ENCODE measurements around the gene AFP. TPM values are rescaled to one million over a fixed set of nuclear protein-coding genes. Genes with fewer than 3 reads are reported as not detected.
A peak's percentile ranks its signal among the peaks of the same experiment; 100 is the strongest.

AFP gene
- total and polyA plus RNA-seq, 9 of the 15 experiments (the other 6 are each of a cell fraction or from before 2014, with no cell fraction given), result 0.47 to 6.2 (median 3.0) TPM

DNA sequence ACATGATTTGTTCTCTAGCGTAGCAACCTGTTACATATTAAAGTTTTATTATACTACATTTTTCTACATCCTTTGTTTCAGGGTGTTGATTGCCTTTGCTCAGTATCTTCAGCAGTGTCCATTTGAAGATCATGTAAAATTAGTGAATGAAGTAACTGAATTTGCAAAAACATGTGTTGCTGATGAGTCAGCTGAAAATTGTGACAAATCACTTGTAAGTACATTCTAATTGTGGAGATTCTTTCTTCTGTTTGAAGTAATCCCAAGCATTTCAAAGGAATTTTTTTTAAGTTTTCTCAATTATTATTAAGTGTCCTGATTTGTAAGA lies 29.5 kb upstream of the AFP start:
- Histone ChIP-seq H3K4me1 (replicated peaks in 1 of 2; ENCODE audit: control insufficient read depth in 2 of 2, insufficient read depth in 2 of 2, low read length in 2 of 2) (no peaks in the 10 kb centered on the region), H3K9me1 (ENCODE audit: control insufficient read depth, insufficient read depth, low read length) (no peaks in the 10 kb centered on the region), H3K4me3 (no peak overlapping the region), H3K9ac (ENCODE audit: insufficient read depth in 1 of 2, low read depth in 2 of 2, low read length in 2 of 2) (no peak overlapping the region), H3K9me3 (replicated peaks; ENCODE audit: control insufficient read depth, insufficient read depth, low read depth, low read length) (no peaks in the 10 kb centered on the region), H2AFZ (ENCODE audit: low read depth, low read length) (no peak overlapping the region), H3K27me3 (ENCODE audit: control insufficient read depth in 2 of 2, insufficient read depth in 2 of 2, low read length in 2 of 2) (no peaks in the 10 kb centered on the region), H3K4me2 (ENCODE audit: insufficient read depth, low read length) (no peak overlapping the region), H3K36me3 (ENCODE audit: control insufficient read depth, insufficient read depth, low read length) (no peaks in the 10 kb centered on the region), H3K79me2 (ENCODE audit: control insufficient read depth, insufficient read depth, low read length) (no peaks in the 10 kb centered on the region), H4K20me1 (replicated peaks; ENCODE audit: control insufficient read depth, insufficient read depth, low read length) (no peaks in the 10 kb centered on the region), H3K27ac (ENCODE audit: extremely low read depth, low read depth, low read length) (no peak overlapping the region)
- ATAC-seq (no peak), DNase-seq (ENCODE audit: extremely low read depth in 1 of 4, low spot score in 3 of 4) (no peak), FAIRE-seq (no peak)
- POLR2A ChIA-PET, result no interaction called here
- in situ Hi-C loops (cut with MboI), result no loop called here
- CTCF ChIA-PET (ENCODE audit: low intra/inter-chr PET ratio), result no interaction called here
- intact Hi-C loops (cut with micrococcal nuclease), result no loop called here
- WGBS (ENCODE audit: insufficient coverage, low coverage, missing lambda C conversion rate), result 91% methylated on average over 1 of the region's 1 CpG
- peak; percentile 76 for TF ChIP-seq ZNF316 (IDR thresholded peaks at IDR 0.05)
- peak; percentile 51; the same call in 1 of the 2 replicates for TF ChIP-seq MAFF (IDR thresholded peaks at IDR 0.05; ENCODE audit: low read length)
- TF ChIP-seq MAFG (tag; conservative IDR thresholded peaks at IDR 0.05), result peak; percentile 66
- no peak for TF ChIP-seq TCF3 (CRISPR knock-in tag; IDR thresholded peaks at IDR 0.05)
- TF ChIP-seq C11orf30 (IDR thresholded peaks at IDR 0.05; ENCODE audit: low read depth), result peak; percentile 65
- no TSS peak for BruUV-seq (replicated peaks)

- H3K9me1 ChIP-seq (ENCODE audit: control insufficient read depth, insufficient read depth, low read length), result no peaks in the 10 kb centered on the region
- H3K4me3 ChIP-seq, result no peak overlapping the region
- H3K27me3 ChIP-seq (ENCODE audit: control insufficient read depth in 2 of 2, insufficient read depth in 2 of 2, low read length in 2 of 2), result no peaks in the 10 kb centered on the region
- no peak overlapping the region for H3K9ac ChIP-seq (ENCODE audit: insufficient read depth in 1 of 2, low read depth in 2 of 2, low read length in 2 of 2)
- no TSS peak for BruUV-seq (replicated peaks)
- H3K9me3 ChIP-seq (replicated peaks; ENCODE audit: control insufficient read depth, insufficient read depth, low read depth, low read length), result no peaks in the 10 kb centered on the region
- FAIRE-seq, result no peak
- no peak for ATAC-seq
- 52% methylated on average over 2 of the region's 2 CpGs for WGBS (ENCODE audit: insufficient coverage, low coverage, missing lambda C conversion rate)
- H3K27ac ChIP-seq (ENCODE audit: extremely low read depth, low read depth, low read length), result no peak overlapping the region
- intact Hi-C loops (cut with micrococcal nuclease) (no loop called here), in situ Hi-C loops (cut with MboI) (no loop called here)
- no peak overlapping the region for H3K4me2 ChIP-seq (ENCODE audit: insufficient read depth, low read length)
- H2AFZ ChIP-seq (ENCODE audit: low read depth, low read length), result no peak overlapping the region
- TF ChIP-seq RB1 (IDR thresholded peaks at IDR 0.05; ENCODE audit: low read depth) (no peak), FOXA1 (IDR thresholded peaks at IDR 0.05; ENCODE audit: borderline replicate concordance) (no peak), RUNX1 (IDR thresholded peaks at IDR 0.05; ENCODE audit: low read depth) (no peak), GATA2 (CRISPR knock-in tag; IDR thresholded peaks at IDR 0.05) (no peak), ZZZ3 (IDR thresholded peaks at IDR 0.05) (no peak), ZBTB26 (CRISPR knock-in tag; IDR thresholded peaks at IDR 0.05) (no peak), FOXK2 (conservative IDR thresholded peaks at IDR 0.05 in 1 of 2, IDR thresholded peaks at IDR 0.05 in 1 of 2; ENCODE audit: low read depth in 2 of 2) (no peak), TAF7 (tag; IDR thresholded peaks at IDR 0.05) (no peak), ZNF408 (CRISPR knock-in tag; IDR thresholded peaks at IDR 0.05; ENCODE audit: low read depth) (no peak), KLF16 (IDR thresholded peaks at IDR 0.05) (no peak), POLR2A (conservative IDR thresholded peaks at IDR 0.05) (no peak), BACH1 (tag; IDR thresholded peaks at IDR 0.05) (no peak)
- DNase-seq (ENCODE audit: extremely low read depth in 1 of 4, low spot score in 3 of 4), result no peak
- no peaks in the 10 kb centered on the region for H3K4me1 ChIP-seq (replicated peaks in 1 of 2; ENCODE audit: control insufficient read depth in 2 of 2, insufficient read depth in 2 of 2, low read length in 2 of 2)
- H3K36me3 ChIP-seq (ENCODE audit: control insufficient read depth, insufficient read depth, low read length), result no peaks in the 10 kb centered on the region
- POLR2A ChIA-PET, result no interaction called here
- no peaks in the 10 kb centered on the region for H3K79me2 ChIP-seq (ENCODE audit: control insufficient read depth, insufficient read depth, low read length)
- no peaks in the 10 kb centered on the region for H4K20me1 ChIP-seq (replicated peaks; ENCODE audit: control insufficient read depth, insufficient read depth, low read length)
- CTCF ChIA-PET (ENCODE audit: low intra/inter-chr PET ratio), result no interaction called here
Measured at GRCh38 chr4:73407227-73407673, 28.8 kb upstream of the AFP start.
